GM12878 (cell line): ENCODE data around the gene MPHOSPH8. TPM values are rescaled to one million over a fixed set of nuclear protein-coding genes. Genes with fewer than 3 reads are reported as not detected.

ENCODE experiments used
- BRCA1 ChIP-seq: IDR thresholded peaks from 2 replicates; pipeline ENCODE4 v1.6.1; 2011; ENCODE audit warnings: low read depth, low read length, improper control_type of control experiment
- HDAC2 ChIP-seq: fragments of 200-600 bp; sonication (generic); IDR thresholded peaks from 2 replicates; pipeline ENCODE4 v1.6.1; 2017
- PRDM15 ChIP-seq: fragments of 450-650 bp; formaldehyde crosslinking; IDR thresholded peaks from 2 replicates; pipeline ENCODE4 v1.4.0; 2020; ENCODE audit warnings: mild to moderate bottlenecking, moderate library complexity
- SREBF2 ChIP-seq: IDR thresholded peaks from 2 replicates; pipeline ENCODE4 v1.6.1; 2012; ENCODE audit warnings: mild to moderate bottlenecking, low read length
- ZNF274 ChIP-seq: IDR thresholded peaks from one replicate; pipeline ENCODE4 v1.8.0; 2011; ENCODE audit not compliant: insufficient read length, insufficient read depth
- ZNF384 ChIP-seq: IDR thresholded peaks from 2 replicates; pipeline ENCODE4 v1.6.1; 2012; ENCODE audit warnings: low read depth, mild to moderate bottlenecking, low read length, improper control_type of control experiment, borderline replicate concordance
- ZNF592 ChIP-seq: fragments of 450-650 bp; IDR thresholded peaks from 2 replicates; pipeline ENCODE4 v1.6.1; 2017; ENCODE audit warnings: mild to moderate bottlenecking, moderate library complexity
- polyA plus RNA-seq, 11 experiments: library from polyadenylated mRNA; depleted of rRNA in 4 of 11; unstranded in 6 of 11; stranded (reverse) in 5 of 11; fragments of >200 nt; fragmentation: Nextera tagmentation in 4 of 11; fragmentation: Illumina TruSeq in 1 of 11; extraction: Ambion mirVana in 4 of 11; extraction: Trizol in 1 of 11; gene quantifications; 1 replicate in 1 of 11; 2 replicates in 10 of 11; pipeline versions ENCODE4 v1.2.1 to v1.2.3, GENCODE V29; 2011 to 2016; ENCODE audit warnings: inconsistent platforms in 2 of 11, missing spikeins in 2 of 11, low read depth in 1 of 11
- total RNA-seq, 4 experiments: library from RNA; depleted of rRNA in 3 of 4; stranded (reverse); fragments of >200 nt in 3 of 4; fragmentation: Illumina TruSeq in 1 of 4; extraction: Trizol in 1 of 4; gene quantifications; 2 replicates each; pipeline versions ENCODE4 v1.2.1 to v1.2.3, GENCODE V29; 2013 to 2021
- TF ChIP-seq, protein P1 (sequence below): fragments of 450-650 bp; IDR thresholded peaks from 2 replicates; pipeline ENCODE4 v1.6.1; 2017; ENCODE audit warnings: antibody characterized with exemption, mild to moderate bottlenecking, moderate library complexity
- TF ChIP-seq, protein P2 (sequence below): fragments of 450-650 bp; formaldehyde crosslinking; IDR thresholded peaks from 2 replicates; pipeline ENCODE4 v1.5.0; 2022; ENCODE audit warnings: mild to moderate bottlenecking, missing genetic modification characterization

Gene MPHOSPH8
- total and polyA plus RNA-seq, 10 of the 15 experiments (the other 5 are each of a cell fraction or from before 2014, with no cell fraction given) = 15.9 to 34.9 (median 26.9) TPM

GRCh38 chr13:19586904-19587634 is 46.4 kb upstream of the MPHOSPH8 start (continued):
- TF ChIP-seq PRDM15 (CRISPR knock-in tag) (no peak), ZNF274 (no peak), ZNF384 (no peak), ZNF592 (no peak), SREBF2 (no peak), BRCA1 (no peak), HDAC2 (no peak)
- TF ChIP-seq, protein P1, sequence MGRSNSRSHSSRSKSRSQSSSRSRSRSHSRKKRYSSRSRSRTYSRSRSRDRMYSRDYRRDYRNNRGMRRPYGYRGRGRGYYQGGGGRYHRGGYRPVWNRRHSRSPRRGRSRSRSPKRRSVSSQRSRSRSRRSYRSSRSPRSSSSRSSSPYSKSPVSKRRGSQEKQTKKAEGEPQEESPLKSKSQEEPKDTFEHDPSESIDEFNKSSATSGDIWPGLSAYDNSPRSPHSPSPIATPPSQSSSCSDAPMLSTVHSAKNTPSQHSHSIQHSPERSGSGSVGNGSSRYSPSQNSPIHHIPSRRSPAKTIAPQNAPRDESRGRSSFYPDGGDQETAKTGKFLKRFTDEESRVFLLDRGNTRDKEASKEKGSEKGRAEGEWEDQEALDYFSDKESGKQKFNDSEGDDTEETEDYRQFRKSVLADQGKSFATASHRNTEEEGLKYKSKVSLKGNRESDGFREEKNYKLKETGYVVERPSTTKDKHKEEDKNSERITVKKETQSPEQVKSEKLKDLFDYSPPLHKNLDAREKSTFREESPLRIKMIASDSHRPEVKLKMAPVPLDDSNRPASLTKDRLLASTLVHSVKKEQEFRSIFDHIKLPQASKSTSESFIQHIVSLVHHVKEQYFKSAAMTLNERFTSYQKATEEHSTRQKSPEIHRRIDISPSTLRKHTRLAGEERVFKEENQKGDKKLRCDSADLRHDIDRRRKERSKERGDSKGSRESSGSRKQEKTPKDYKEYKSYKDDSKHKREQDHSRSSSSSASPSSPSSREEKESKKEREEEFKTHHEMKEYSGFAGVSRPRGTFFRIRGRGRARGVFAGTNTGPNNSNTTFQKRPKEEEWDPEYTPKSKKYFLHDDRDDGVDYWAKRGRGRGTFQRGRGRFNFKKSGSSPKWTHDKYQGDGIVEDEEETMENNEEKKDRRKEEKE = no peak
- TF ChIP-seq, protein P2, sequence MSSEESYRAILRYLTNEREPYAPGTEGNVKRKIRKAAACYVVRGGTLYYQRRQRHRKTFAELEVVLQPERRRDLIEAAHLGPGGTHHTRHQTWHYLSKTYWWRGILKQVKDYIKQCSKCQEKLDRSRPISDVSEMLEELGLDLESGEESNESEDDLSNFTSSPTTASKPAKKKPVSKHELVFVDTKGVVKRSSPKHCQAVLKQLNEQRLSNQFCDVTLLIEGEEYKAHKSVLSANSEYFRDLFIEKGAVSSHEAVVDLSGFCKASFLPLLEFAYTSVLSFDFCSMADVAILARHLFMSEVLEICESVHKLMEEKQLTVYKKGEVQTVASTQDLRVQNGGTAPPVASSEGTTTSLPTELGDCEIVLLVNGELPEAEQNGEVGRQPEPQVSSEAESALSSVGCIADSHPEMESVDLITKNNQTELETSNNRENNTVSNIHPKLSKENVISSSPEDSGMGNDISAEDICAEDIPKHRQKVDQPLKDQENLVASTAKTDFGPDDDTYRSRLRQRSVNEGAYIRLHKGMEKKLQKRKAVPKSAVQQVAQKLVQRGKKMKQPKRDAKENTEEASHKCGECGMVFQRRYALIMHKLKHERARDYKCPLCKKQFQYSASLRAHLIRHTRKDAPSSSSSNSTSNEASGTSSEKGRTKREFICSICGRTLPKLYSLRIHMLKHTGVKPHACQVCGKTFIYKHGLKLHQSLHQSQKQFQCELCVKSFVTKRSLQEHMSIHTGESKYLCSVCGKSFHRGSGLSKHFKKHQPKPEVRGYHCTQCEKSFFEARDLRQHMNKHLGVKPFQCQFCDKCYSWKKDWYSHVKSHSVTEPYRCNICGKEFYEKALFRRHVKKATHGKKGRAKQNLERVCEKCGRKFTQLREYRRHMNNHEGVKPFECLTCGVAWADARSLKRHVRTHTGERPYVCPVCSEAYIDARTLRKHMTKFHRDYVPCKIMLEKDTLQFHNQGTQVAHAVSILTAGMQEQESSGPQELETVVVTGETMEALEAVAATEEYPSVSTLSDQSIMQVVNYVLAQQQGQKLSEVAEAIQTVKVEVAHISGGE = peak; percentile 74
